HFF-Myc (cell line): Measurements from ENCODE around the gene PMPCA.

Source experiments
- DNase-seq: peaks from one replicate; pipeline ENCODE4 v3.0.0-alpha.2; 2011; ENCODE audit warnings: low read depth; ENCODE audit errors: extremely low read depth
- H3K4me3 ChIP-seq: replicated peaks from 2 replicates; pipeline ENCODE4 v1.5.1; 2011; ENCODE audit warnings: low read depth, mild to moderate bottlenecking, control low read depth, low read length
- TF ChIP-seq, protein P1 (sequence below): IDR thresholded peaks from 2 replicates; pipeline ENCODE4 v1.5.1; 2012; ENCODE audit warnings: mild to moderate bottlenecking, low read depth, low read length, control low read depth; ENCODE audit errors: missing control alignments

The PMPCA gene

DNA sequence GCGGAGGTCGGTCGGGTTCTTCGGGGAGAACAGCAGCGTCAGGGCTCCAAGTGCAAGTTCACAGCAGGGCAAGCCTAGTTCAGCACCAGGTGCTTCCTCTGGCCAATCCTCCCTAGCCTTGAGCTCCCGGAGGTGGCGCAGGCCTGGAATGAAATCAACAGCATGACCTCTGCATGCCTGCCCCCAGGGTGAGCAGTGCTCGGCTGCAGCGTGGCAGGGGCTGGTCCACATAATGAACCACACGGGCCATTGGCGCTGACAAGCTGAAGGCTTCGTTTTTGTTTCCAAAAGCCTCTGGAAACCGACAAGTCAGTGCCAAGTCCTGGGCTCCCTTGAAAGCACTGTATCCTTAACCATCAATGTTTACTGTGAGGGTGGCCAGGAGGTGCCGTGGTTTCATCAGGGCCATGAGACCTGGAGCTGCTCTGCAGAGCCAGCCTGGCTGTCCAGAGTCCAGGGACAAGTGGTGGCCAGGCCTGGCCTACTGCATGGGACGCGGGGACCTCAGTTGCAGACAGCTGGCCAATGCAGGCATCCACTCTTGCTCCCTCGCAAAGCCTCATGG is 31.3 kb downstream of the PMPCA start:
- no peak for DNase-seq
- TF ChIP-seq, protein P1, sequence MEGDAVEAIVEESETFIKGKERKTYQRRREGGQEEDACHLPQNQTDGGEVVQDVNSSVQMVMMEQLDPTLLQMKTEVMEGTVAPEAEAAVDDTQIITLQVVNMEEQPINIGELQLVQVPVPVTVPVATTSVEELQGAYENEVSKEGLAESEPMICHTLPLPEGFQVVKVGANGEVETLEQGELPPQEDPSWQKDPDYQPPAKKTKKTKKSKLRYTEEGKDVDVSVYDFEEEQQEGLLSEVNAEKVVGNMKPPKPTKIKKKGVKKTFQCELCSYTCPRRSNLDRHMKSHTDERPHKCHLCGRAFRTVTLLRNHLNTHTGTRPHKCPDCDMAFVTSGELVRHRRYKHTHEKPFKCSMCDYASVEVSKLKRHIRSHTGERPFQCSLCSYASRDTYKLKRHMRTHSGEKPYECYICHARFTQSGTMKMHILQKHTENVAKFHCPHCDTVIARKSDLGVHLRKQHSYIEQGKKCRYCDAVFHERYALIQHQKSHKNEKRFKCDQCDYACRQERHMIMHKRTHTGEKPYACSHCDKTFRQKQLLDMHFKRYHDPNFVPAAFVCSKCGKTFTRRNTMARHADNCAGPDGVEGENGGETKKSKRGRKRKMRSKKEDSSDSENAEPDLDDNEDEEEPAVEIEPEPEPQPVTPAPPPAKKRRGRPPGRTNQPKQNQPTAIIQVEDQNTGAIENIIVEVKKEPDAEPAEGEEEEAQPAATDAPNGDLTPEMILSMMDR: no peak
- H3K4me3 ChIP-seq: no peak overlapping the region

DNA sequence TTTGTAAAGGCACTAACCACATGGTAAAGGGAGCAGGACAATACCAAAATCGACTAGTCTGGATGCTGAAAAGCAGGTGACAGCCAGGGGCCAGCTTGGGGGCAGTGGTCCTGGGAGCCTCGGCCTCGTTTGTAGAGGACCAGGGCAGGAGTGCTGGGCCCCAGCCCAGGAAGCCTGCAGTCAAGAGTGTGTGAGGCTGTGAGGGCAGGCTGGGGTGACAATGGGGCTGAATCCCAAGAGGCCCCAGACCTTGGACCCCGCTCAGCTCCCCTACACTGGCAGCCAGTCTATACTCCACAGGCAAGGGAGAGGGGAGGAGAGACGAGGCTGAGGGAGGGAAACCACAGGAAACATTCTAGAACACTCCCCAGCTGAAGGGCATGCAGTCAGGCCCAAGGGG is 31.8 kb downstream of the PMPCA start:
- DNase-seq: no peak
- H3K4me3 ChIP-seq: no peak overlapping the region
- TF ChIP-seq, protein P1: no peak

DNA sequence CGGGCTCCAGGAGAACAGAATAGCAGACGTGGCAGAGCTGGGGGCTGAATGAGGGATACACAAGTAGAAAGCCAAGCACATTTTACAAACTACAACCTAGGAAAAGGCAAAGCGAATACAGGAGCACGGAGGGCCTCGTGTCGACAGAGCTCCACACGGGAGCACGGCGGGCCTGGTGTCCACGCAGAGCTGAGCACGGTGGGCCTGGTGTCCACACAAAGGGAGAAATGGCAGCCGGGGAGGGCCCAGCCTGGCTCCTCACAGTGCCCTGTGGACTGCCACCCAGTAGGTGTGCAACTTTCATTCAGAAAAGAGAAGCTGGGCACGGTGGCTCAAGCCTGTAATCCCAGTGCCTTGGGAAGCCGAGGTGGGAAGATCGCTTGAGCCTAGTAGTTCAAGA is 32.6 kb downstream of the PMPCA start:
- TF ChIP-seq, protein P1: no peak
- no peak for DNase-seq

DNA sequence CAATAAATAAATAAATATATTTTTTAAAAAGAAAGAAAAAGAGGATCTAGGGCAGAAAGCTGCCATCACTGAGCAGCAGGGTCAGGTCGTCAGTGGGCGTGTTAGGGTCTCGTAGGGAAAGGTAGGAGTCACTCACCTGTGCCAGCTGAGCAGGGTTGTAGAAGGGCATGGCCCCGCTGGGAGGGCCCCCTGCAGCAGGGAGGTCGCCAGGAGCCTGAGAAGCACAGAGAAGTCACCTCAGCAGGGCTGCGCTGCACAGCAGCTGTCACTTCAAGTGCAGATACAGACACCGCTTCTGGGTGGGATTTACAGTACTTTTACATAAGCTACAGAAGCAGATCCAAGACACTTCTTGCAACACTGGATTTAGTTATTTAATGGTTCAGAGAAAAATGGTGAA is 33.2 kb downstream of the PMPCA start:
- no peak overlapping the region for H3K4me3 ChIP-seq
- TF ChIP-seq, protein P1: no peak
- no peak for DNase-seq

More for the DNA sequence above, 32.6 kb downstream of the PMPCA start:
- H3K4me3 ChIP-seq: no peak overlapping the region

DNA sequence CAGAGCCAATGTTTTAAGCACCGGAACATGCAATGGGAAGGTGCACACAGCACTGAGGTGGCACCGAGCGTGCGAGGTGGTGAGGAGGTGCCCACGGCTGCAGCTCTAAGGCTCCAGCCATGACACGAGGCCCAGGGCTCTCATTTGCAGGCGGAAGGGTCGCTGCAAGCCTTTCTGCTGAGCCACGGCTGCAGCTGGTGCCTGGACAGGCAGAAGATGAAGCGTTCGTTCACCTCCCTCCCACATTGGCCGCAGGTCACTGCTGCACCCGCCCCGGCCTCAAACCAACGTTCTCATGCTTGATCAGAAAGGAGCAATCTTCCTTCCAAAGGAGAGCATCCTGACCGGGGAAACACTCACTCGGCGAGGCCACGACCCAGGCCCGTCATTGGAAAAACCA is 33.6 kb downstream of the PMPCA start:
- TF ChIP-seq, protein P1: no peak
- H3K4me3 ChIP-seq: no peak overlapping the region
- DNase-seq: no peak

DNA sequence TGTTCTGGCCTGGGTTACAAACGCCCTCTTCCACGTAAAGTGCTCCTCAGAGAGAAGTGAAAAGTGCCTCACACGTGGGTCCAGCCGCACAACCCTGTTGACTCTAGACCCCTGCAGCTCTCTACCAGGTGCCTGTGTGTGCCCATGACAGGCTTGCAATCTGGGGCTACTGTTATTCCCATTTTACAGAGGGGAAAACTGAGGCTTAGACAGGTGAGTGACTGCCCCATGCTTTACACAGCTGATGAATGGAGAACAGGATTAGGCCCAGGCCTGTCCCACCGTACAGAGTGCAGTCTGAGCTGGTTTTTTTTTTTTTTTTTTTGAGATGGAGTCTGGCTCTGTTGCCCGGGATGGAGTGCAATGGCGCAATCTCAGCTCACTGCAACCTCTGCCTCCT is 35.3 kb downstream of the PMPCA start:
- H3K4me3 ChIP-seq: no peak overlapping the region
- no peak for DNase-seq
- TF ChIP-seq, protein P1: no peak

DNA sequence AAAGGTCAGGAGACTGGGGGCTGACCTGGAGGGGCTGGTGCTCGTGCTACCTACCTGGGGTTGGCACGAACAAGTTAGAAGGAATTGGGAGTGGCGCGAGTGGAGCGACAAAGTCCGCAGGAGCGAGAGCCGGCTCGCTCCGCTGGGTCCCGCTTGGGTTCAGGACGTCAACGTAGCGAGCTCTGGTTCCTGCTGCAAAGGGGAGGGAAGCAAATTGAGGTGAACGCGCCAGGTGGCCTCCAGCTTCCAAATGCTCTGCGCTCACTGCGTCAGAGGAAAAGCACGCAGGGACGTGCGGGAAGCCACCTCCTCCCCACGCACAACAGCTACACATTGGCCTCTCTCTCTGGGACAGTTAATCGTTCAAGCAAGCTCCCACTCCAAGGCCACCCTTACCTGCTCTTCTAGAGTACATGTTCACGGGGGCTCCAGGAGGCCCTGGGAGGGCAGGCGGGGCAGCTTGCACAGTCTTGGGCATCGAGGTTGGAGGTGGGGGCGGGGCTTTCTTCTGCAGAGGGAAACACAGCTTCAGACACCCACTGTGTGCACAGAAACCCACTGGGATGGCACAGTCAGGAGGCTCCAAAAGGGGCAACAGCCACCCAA is 36.8 kb downstream of the PMPCA start:
- no peak overlapping the region for H3K4me3 ChIP-seq
- DNase-seq: no peak
- TF ChIP-seq, protein P1: no peak
